ENCODE results near the gene SORBS1.

SORBS1 gene

DNA sequence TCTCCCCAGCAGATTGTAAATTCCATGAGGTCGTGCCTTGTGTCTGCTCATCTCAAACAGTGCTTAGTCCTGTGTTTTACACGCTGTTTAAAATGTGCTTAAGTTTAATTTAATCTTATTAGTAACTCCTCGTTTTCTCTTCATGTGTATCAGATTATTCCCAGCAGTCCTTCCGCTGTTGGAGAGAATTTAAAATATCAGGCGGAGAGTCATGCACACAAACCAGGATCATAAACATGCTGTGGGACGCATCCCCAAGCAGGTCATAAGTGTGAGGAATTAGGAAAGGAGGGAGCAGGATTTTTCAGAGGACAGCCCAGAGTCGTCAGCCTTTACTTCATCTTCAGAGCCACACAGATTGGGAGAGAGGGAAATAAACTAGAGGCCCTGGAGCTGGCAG, 4.2 kb upstream of the SORBS1 start:
- DNase-seq (ENCODE audit: low read depth in 2 of 2): no peak

- DNase-seq (ENCODE audit: low read depth in 2 of 2): no peak
These were observed 3.1 kb upstream of the SORBS1 start for GRCh38 chr10:95564291-95564690.

- DNase-seq (ENCODE audit: low read depth in 2 of 2): no peak
These were observed 1.3 kb upstream of the SORBS1 start for GRCh38 chr10:95562341-95562965.

GRCh38 chr10:95561864-95562177, 650 bp upstream of the SORBS1 start:
- no peak for DNase-seq (ENCODE audit: low read depth in 2 of 2)

- peak; percentile 12 to 28 for DNase-seq (ENCODE audit: low read depth in 2 of 2)
These were observed 644 bp downstream of the SORBS1 start for GRCh38 chr10:95560278-95561176.

DNA sequence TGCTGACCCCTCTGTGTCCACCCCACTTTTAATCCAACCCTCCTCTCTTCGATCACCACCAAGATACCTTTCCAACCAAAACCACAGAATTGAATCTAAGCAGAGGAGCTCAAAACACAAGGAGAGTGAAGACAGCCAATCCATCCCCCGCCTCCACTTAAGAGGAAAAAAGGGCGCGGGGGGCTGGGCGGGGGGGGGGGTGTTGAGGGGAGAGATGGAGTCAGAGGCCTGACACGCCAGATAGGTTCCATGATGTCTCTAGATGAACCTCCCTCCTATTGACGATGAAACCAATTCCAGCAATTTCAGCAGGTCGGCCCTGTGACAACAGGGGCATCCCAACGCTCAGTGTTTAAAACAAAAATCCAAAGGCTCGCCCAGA, 1.3 kb downstream of the SORBS1 start:
- no peak for DNase-seq (ENCODE audit: low read depth in 2 of 2)

GRCh38 chr10:95559471-95559870, 1.7 kb downstream of the SORBS1 start:
- no peak for DNase-seq (ENCODE audit: low read depth in 2 of 2)

DNA sequence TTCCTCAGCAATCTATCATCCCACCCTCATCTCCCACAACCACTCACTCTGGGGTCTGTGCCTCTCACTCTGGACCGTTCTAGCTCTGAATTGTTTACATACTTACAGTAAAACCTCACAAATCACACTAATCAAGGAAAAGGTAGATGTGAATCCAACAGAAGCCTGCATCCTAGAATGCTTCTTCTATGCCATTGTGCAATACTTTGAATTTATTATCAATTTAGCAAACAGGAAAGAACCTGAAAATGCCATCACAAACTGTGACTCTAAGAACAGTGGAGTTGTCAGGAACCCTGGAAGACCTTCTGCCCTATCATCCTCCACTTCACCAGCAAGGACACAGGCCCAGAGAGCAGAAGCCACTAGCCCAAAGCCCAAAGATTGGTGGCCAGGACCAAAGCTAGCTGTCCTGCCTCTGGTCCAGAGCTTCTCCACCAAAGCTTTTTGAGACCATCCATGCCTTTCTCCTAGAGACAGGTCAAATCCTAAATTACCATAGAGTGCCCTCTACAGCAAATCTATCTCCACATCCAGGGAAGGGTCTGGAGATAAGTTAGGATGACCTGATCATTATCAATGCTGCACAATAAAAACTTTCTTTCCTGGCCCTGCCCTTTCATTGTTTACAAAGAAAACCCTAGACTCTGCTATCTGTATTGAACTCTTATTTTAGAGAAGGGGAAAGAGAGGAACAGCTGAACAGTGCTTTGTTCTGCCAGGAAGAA, 2.4 kb downstream of the SORBS1 start:
- DNase-seq (ENCODE audit: low read depth in 2 of 2): no peak

DNA sequence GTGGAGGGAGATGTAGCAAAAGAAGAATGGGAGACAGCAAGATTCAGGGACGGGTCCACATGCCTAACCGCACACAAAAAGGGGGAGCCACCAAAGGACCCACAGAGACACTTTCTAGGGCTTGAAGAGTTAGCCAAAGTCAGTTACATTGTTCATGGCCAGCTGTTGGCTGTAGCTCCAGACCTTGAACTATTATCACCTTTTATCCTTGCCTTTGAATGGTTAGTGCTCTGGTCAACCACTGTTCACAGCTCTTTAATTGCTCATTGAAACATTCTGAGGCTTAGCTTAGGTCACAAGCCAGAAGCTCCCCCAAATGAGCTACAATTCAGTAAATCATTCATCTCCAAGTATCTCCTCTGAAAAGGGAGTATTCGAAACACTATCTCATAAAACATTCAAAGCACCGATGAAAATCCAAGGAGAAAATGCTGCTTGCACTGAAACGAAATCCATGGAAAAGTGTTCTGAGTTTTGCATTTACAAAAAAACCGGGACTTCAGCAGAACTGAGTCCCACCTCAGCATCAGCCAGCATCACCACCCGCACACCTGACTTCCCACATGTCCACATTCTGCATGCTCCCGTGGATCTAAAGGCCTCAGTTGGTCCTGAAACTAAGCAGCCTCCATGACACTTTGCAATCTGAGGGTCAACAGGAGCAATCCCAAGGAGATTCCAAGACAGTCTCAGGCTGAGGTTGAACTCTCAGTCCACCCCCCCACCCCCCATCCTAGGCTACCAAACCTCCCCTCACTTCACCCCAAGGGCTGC, 4.0 kb downstream of the SORBS1 start:
- DNase-seq (ENCODE audit: low read depth in 2 of 2): no peak

DNA sequence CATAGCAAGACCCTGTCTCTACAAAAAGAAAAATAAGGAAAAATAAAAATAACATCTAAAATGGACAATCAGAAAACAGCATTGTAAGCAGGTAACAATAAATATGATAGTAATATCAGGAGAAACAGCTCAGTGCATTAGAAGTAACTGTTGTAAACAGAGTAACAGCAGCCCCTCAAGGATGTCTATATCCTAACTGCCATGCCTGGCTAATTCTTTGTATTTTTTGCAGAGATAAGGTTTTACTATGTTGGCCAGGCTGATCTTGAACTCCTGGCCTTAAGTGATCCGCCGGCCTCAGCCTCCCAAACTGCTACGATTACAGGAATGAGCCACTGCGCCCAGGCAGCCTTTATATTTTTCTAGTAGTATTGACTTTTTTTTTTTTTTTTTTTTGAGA, 7.5 kb downstream of the SORBS1 start:
- no peak for DNase-seq (ENCODE audit: low read depth in 2 of 2)

- no peak for DNase-seq (ENCODE audit: low read depth in 2 of 2)
These were observed 8.4 kb downstream of the SORBS1 start for GRCh38 chr10:95552679-95553342.

DNA sequence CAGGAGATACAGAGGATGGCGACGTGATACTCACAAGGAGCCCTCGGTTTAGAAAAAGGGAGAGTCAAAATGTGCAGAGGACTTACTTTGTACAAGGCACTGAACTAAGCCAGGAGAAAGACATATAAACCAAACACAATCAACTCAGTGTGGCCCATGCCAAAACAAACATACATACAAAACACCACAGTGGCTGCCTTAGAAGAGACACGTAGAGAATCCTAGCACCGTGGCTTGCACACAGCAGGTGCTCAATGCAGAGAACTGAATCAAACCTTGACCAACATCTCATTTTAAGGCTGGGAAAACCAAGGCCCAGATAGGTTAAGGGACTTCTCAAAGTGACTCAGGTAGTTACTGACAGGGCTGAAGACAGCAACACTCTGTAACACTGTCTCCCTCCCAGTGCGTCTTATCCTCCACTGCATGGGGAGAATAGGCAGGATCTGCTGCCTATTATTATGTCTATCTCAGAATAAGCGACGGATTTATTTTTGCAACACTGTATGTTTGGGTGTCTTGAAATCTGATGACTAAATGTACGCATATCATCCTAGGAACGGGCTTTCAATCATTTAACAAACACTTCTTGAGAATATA, 11.0 kb downstream of the SORBS1 start:
- no peak for DNase-seq (ENCODE audit: low read depth in 2 of 2)

DNA sequence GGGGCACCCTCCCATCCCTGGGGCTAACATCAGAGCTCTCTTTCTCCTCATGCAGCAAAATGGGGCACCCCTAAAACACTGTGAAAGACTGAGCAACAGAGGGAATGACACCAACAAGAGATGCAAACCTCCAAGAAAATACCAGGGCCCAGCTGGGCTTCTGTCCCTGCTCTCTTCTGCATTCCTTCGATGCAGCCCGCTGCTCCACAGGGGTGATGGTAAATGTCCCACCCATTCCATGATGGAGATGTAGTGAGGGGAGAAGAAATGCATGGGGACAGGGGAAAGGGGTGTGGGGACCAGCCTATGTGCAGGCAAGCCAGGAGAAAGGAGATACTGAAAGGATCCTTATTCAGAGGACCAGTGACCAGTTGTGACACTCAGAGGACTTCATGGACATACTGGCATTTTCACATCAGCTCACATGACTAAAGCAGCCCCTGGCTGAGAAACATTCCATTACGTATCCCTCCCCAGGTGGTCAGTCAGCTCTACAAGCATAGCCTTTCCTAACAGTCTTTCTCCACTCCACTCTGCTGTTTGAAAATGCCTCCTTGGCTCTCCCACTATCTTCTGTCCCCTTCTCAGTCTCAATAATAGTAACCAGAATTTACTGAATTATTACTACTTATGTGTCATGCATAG, 13.3 kb downstream of the SORBS1 start:
- no peak for DNase-seq (ENCODE audit: low read depth in 2 of 2)

DNA sequence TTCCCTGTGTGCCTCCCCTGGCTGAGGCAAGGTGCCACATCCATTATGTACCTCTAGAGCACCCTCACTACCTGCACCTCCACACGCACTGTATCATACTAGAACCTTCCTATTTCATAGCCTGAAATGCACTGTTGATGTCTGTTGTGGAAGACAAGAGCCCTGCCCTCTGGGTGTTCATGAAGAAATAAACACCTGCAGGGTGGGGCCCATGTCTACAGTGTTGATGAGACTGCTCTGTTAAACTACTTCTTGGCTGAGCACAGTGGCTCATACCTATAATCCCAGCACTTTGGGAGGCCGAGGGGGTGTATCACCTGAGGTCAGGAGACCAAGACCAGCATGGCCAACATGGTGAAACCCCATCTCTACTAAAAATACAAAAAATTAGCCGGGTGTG, 14.0 kb downstream of the SORBS1 start:
- DNase-seq (ENCODE audit: low read depth in 2 of 2): no peak

- DNase-seq (ENCODE audit: low read depth in 2 of 2): no peak
These were observed 15.2 kb downstream of the SORBS1 start for GRCh38 chr10:95545981-95546380.

DNA sequence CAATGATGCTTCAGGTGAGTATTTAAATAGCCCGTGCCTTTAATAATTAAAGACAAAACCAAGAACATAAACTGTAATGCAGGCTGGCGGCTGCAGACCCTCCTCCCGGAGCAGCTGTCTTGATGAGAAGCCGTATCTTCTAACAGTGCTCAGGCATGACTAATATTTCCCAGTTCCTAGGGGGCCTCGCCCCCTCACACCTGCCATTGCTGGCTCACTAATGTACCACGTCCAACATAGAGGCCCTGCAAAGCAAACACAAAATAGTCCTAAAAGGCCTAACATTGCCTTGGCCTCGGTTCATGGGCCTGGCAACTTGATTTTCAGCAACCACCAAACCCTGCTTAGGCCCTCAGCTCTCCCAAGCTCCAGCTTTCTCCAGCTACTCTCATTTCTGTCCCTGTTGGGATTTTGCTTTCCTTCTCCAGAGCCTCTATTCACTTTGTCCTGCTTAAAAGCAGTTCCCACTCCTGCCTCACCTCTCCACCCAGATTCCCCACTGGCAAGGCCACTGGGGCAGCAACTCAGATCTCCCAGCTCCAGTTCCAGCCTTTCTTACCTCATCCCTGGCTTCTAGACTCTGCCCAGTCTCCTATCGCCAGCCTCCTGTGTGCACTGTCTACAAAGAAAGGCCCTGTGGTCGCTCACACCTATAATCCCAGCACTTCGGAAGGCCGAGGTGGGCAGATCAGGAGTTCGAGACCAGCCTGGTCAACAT, 16.2 kb downstream of the SORBS1 start:
- no peak for DNase-seq (ENCODE audit: low read depth in 2 of 2)

DNA sequence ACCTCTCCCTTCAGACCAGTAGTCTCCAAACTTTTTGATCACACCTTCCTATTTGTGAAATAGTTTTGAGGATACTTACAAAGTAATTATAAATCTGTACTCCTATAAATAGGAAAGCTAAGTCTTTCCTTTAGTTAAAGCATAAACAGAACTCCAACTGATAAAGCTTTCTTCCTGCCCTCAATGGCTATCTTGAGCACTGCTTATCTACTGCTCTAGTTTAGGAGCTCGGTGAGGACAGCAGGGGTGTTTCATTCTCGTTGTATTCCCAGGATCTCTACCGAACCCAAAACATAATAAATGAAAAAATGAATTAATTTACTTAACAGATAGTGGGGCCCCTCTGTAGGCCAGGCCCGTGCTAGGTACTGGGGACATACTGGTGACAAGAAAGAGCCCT, 17.7 kb downstream of the SORBS1 start:
- no peak for DNase-seq (ENCODE audit: low read depth in 2 of 2)

GRCh38 chr10:95542761-95543160, 18.4 kb downstream of the SORBS1 start:
- DNase-seq (ENCODE audit: low read depth in 2 of 2): no peak

DNA sequence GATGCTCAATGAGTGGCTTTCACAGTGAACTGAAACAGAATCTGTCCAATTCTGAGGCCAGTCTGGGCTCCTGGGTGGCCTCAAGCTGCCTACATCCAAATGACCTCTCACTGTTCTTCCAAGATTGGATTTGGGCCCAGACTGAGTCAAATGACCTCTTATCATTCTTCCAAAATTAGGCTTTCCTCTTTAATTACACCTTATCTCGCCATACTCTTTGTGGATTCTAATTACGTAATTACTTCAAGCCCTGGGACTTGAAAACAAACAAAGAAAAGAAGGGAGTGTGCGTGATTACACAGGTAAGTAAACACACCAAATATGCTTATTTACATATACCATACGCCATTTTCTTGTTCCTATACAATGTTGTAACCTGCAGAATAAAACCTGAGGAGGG, 18.8 kb downstream of the SORBS1 start:
- no peak for DNase-seq (ENCODE audit: low read depth in 2 of 2)

DNA sequence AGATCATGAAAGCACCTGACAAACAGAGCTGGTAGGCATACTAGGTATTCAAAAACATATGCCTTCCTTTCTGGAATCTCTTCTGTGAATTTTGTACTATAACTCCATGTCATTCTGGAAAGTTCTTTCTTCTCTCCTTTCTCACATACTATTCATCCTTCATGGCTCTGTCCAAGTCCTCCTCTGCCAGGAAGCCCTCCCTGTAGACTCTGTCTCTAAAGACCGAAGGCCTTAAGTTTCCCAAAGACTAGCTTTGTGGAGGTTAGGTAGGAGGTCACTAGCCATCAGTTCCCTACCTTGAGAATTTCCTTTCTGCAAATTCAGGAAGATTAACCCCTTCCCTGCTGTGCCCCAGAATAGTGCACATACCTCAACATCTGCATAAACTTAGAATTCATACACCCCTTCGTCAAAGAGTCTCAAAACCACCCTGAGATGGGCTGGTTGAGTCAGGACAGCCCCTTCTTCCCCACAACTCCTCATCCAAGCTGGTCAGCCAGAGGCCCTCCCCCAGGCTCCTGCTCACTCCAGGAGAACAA, 20.6 kb downstream of the SORBS1 start:
- no peak for DNase-seq (ENCODE audit: low read depth in 2 of 2)
